ENCODE measurements around the gene GALNT14.

- TF ChIP-seq CTCF (IDR thresholded peaks at IDR 0.05) (no peak), POLR2A (IDR thresholded peaks at IDR 0.05) (no peak), POLR2AphosphoS5 (IDR thresholded peaks at IDR 0.05) (no peak), EP300 (IDR thresholded peaks at IDR 0.05) (no peak)
Observed at GRCh38 chr2:30940839-30941238, 197.4 kb downstream of the GALNT14 start.

All from gastroesophageal sphincter (tissue), 3 donors.